ENCODE measurements around the gene TRMT2B. TPM values are rescaled to one million over a fixed set of nuclear protein-coding genes. Genes with fewer than 3 reads are reported as not detected.

The TRMT2B gene
- 5.0 and 14.4 TPM in 2 replicates for total RNA-seq

- DNase-seq (ENCODE audit: low read depth), result no peak
- H3K4me3 ChIP-seq (ENCODE audit: low read depth, low read length), result peak within 1 kb of the TSS; percentile 57
- no peak for TF ChIP-seq CTCF (conservative IDR thresholded peaks at IDR 0.05; ENCODE audit: low read depth, low read length)
These were observed at the start of gene TRMT2B for GRCh38 chrX:101051549-101052302. TSS of gene TRMT2B (minus strand) at chrX:101052111. CDS start at chrX:101042289, 9,822 bp downstream.

GRCh38 chrX:101097546-101098453 lies 45.9 kb upstream of the TRMT2B start, which contains the start of gene CENPI:
TSS of gene CENPI (plus strand) at chrX:101098204. CDS start at chrX:101101071, 2,867 bp downstream.
- peak within 1 kb of the TSS; percentile 70 for H3K4me3 ChIP-seq (ENCODE audit: low read depth, low read length)
- DNase-seq (ENCODE audit: low read depth), result peak; percentile 45
- no peak for TF ChIP-seq CTCF (conservative IDR thresholded peaks at IDR 0.05; ENCODE audit: low read depth, low read length)

GRCh38 chrX:101091817-101092216 lies 39.9 kb upstream of the TRMT2B start:
- DNase-seq (ENCODE audit: low read depth), result no peak
- TF ChIP-seq CTCF (conservative IDR thresholded peaks at IDR 0.05; ENCODE audit: low read depth, low read length), result no peak
- H3K4me3 ChIP-seq (ENCODE audit: low read depth, low read length), result no peak overlapping the region

- no peak for DNase-seq (ENCODE audit: low read depth)
- no peak for TF ChIP-seq CTCF (conservative IDR thresholded peaks at IDR 0.05; ENCODE audit: low read depth, low read length)
- no peak overlapping the region for H3K4me3 ChIP-seq (ENCODE audit: low read depth, low read length)
These were observed 29.3 kb upstream of the TRMT2B start for GRCh38 chrX:101081231-101081630.

GRCh38 chrX:101080326-101081124 lies 28.6 kb upstream of the TRMT2B start:
- no peak for TF ChIP-seq CTCF (conservative IDR thresholded peaks at IDR 0.05; ENCODE audit: low read depth, low read length)
- DNase-seq (ENCODE audit: low read depth), result no peak
- no peak overlapping the region for H3K4me3 ChIP-seq (ENCODE audit: low read depth, low read length)

GRCh38 chrX:101079736-101080270 lies 27.9 kb upstream of the TRMT2B start:
- no peak for TF ChIP-seq CTCF (conservative IDR thresholded peaks at IDR 0.05; ENCODE audit: low read depth, low read length)
- no peak overlapping the region for H3K4me3 ChIP-seq (ENCODE audit: low read depth, low read length)
- DNase-seq (ENCODE audit: low read depth), result no peak

All from epithelial cell of proximal tubule (primary cell).